Ovary (tissue), 1 donor: ENCODE results near the gene P2RX2.

Source experiments
- EP300 ChIP-seq: sonication (generic); formaldehyde crosslinking; IDR thresholded peaks from one replicate; pipeline ENCODE4 v1.6.1; 2017; ENCODE audit warnings: antibody characterized with exemption
- POLR2A ChIP-seq: fragments of 450-650 bp; IDR thresholded peaks from one replicate; pipeline ENCODE4 v1.6.1; 2017; ENCODE audit warnings: antibody characterized with exemption, mild to moderate bottlenecking, moderate library complexity

GRCh38 chr12:132664206-132665148, 45.9 kb downstream of the P2RX2 start:
- TF ChIP-seq POLR2A (no peak), EP300 (no peak)
